ENCODE data around the gene USP40. TPM values are rescaled to one million over a fixed set of nuclear protein-coding genes. Genes with fewer than 3 reads are reported as not detected.

USP40 gene
- total RNA-seq, 1 experiment from 2014 or later = 10.3 TPM

- TF ChIP-seq CDX4 (CRISPR knock-in tag; IDR thresholded peaks at IDR 0.05; ENCODE audit: borderline replicate concordance) = no peak
- TF ChIP-seq, protein P1, sequence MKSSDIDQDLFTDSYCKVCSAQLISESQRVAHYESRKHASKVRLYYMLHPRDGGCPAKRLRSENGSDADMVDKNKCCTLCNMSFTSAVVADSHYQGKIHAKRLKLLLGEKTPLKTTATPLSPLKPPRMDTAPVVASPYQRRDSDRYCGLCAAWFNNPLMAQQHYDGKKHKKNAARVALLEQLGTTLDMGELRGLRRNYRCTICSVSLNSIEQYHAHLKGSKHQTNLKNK (CRISPR knock-in tag; IDR thresholded peaks at IDR 0.05) = no peak
- TF ChIP-seq NFYB (CRISPR knock-in tag; conservative IDR thresholded peaks at IDR 0.05; ENCODE audit: low read depth) = no peak
- no peak for TF ChIP-seq MXD4 (CRISPR knock-in tag; IDR thresholded peaks at IDR 0.05; ENCODE audit: borderline replicate concordance)
- TF ChIP-seq TCF7 (CRISPR knock-in tag; IDR thresholded peaks at IDR 0.05; ENCODE audit: low read depth) = no peak
- TF ChIP-seq NFATC4 (CRISPR knock-in tag; IDR thresholded peaks at IDR 0.05) = no peak
- TF ChIP-seq FOXP1 (CRISPR knock-in tag; IDR thresholded peaks at IDR 0.05; ENCODE audit: borderline replicate concordance) = no peak
These were observed 111.1 kb downstream of the USP40 start (continued) for GRCh38 chr2:233455491-233455890.

GRCh38 chr2:233455006-233455405, 111.6 kb downstream of the USP40 start:
- CTCF ChIA-PET = no interaction called here
- H3K27me3 Mint-ChIP-seq (ENCODE audit: low read depth) = no peaks in the 10 kb centered on the region
- no peaks in the 10 kb centered on the region for H3K4me1 Mint-ChIP-seq
- POLR2A ChIA-PET = no interaction called here
- no peaks in the 10 kb centered on the region for H3K9me3 Mint-ChIP-seq
- DNase-seq (ENCODE audit: low spot score) (no peak), ATAC-seq (no peak)
- peaks cover 36% of the 10 kb centered on the region for H3K36me3 Mint-ChIP-seq
- TF ChIP-seq, protein P2, sequence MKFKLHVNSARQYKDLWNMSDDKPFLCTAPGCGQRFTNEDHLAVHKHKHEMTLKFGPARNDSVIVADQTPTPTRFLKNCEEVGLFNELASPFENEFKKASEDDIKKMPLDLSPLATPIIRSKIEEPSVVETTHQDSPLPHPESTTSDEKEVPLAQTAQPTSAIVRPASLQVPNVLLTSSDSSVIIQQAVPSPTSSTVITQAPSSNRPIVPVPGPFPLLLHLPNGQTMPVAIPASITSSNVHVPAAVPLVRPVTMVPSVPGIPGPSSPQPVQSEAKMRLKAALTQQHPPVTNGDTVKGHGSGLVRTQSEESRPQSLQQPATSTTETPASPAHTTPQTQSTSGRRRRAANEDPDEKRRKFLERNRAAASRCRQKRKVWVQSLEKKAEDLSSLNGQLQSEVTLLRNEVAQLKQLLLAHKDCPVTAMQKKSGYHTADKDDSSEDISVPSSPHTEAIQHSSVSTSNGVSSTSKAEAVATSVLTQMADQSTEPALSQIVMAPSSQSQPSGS (CRISPR knock-in tag; IDR thresholded peaks at IDR 0.05; ENCODE audit: borderline replicate concordance, low read depth) = no peak
- TF ChIP-seq NR2C2 (CRISPR knock-in tag; IDR thresholded peaks at IDR 0.05) (no peak), MXD4 (CRISPR knock-in tag; IDR thresholded peaks at IDR 0.05; ENCODE audit: borderline replicate concordance) (no peak)
- TF ChIP-seq, protein P3, sequence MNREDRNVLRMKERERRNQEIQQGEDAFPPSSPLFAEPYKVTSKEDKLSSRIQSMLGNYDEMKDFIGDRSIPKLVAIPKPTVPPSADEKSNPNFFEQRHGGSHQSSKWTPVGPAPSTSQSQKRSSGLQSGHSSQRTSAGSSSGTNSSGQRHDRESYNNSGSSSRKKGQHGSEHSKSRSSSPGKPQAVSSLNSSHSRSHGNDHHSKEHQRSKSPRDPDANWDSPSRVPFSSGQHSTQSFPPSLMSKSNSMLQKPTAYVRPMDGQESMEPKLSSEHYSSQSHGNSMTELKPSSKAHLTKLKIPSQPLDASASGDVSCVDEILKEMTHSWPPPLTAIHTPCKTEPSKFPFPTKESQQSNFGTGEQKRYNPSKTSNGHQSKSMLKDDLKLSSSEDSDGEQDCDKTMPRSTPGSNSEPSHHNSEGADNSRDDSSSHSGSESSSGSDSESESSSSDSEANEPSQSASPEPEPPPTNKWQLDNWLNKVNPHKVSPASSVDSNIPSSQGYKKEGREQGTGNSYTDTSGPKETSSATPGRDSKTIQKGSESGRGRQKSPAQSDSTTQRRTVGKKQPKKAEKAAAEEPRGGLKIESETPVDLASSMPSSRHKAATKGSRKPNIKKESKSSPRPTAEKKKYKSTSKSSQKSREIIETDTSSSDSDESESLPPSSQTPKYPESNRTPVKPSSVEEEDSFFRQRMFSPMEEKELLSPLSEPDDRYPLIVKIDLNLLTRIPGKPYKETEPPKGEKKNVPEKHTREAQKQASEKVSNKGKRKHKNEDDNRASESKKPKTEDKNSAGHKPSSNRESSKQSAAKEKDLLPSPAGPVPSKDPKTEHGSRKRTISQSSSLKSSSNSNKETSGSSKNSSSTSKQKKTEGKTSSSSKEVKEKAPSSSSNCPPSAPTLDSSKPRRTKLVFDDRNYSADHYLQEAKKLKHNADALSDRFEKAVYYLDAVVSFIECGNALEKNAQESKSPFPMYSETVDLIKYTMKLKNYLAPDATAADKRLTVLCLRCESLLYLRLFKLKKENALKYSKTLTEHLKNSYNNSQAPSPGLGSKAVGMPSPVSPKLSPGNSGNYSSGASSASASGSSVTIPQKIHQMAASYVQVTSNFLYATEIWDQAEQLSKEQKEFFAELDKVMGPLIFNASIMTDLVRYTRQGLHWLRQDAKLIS (CRISPR knock-in tag; IDR thresholded peaks at IDR 0.05; ENCODE audit: borderline replicate concordance) = no peak
- H3K4me3 Mint-ChIP-seq = no peak overlapping the region
- H3K27ac Mint-ChIP-seq = no peak overlapping the region

DNA sequence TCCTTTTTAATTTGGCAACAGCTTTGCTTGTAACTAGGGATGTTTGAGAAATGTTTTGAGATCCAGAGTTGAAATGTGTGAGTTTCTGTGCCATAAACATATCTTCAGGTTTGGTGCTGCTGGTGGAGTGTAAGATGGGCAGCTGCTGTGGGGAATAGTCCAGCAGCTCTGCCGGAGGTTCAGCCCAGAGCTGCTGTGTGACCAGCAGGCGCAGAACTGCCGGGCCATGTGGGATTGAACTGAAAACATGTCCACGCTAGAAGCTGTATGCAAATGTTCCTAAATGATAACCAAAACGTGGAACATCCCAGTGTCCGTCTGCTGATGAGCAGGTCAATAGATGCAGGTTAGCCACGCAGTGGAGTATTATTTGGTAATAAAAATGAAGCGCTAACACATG, 112.7 kb downstream of the USP40 start:
- no peaks in the 10 kb centered on the region for H3K9me3 Mint-ChIP-seq
- H3K4me1 Mint-ChIP-seq = peaks cover 2% of the 10 kb centered on the region
- H3K27ac Mint-ChIP-seq = no peak overlapping the region
- H3K27me3 Mint-ChIP-seq (ENCODE audit: low read depth) = no peaks in the 10 kb centered on the region
- ChIA-PET CTCF (interaction anchor here (1.6 kb wide), 1 partner anchor 10 kb away, joined by 5 read pairs; no protein-coding TSS in a partner anchor), POLR2A (no interaction called here)
- DNase-seq (ENCODE audit: low spot score) (no peak), ATAC-seq (no peak)
- no peak overlapping the region for H3K4me3 Mint-ChIP-seq
- peaks cover 39% of the 10 kb centered on the region for H3K36me3 Mint-ChIP-seq
- TF ChIP-seq NR1H2 (CRISPR knock-in tag; IDR thresholded peaks at IDR 0.05) = no peak
- TF ChIP-seq, protein P4, sequence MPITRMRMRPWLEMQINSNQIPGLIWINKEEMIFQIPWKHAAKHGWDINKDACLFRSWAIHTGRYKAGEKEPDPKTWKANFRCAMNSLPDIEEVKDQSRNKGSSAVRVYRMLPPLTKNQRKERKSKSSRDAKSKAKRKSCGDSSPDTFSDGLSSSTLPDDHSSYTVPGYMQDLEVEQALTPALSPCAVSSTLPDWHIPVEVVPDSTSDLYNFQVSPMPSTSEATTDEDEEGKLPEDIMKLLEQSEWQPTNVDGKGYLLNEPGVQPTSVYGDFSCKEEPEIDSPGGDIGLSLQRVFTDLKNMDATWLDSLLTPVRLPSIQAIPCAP (CRISPR knock-in tag; IDR thresholded peaks at IDR 0.05) = no peak
- TF ChIP-seq STAT6 (CRISPR knock-in tag; conservative IDR thresholded peaks at IDR 0.05; ENCODE audit: low read depth) = no peak
- no peak for TF ChIP-seq GRHL2 (CRISPR knock-in tag; IDR thresholded peaks at IDR 0.05; ENCODE audit: insufficient replicate concordance, severe bottlenecking)
- no peak for TF ChIP-seq ZNF317 (CRISPR knock-in tag; IDR thresholded peaks at IDR 0.05; ENCODE audit: borderline replicate concordance, low read depth)
- no peak for TF ChIP-seq TCF7 (CRISPR knock-in tag; IDR thresholded peaks at IDR 0.05; ENCODE audit: low read depth)
- no peak for TF ChIP-seq RELA (CRISPR knock-in tag; IDR thresholded peaks at IDR 0.05; ENCODE audit: borderline replicate concordance)
- no peak for TF ChIP-seq TEAD4 (CRISPR knock-in tag; IDR thresholded peaks at IDR 0.05)
- TF ChIP-seq SOX15 (CRISPR knock-in tag; IDR thresholded peaks at IDR 0.05) = no peak
- TF ChIP-seq, protein P5, sequence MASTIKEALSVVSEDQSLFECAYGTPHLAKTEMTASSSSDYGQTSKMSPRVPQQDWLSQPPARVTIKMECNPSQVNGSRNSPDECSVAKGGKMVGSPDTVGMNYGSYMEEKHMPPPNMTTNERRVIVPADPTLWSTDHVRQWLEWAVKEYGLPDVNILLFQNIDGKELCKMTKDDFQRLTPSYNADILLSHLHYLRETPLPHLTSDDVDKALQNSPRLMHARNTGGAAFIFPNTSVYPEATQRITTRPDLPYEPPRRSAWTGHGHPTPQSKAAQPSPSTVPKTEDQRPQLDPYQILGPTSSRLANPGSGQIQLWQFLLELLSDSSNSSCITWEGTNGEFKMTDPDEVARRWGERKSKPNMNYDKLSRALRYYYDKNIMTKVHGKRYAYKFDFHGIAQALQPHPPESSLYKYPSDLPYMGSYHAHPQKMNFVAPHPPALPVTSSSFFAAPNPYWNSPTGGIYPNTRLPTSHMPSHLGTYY (CRISPR knock-in tag; IDR thresholded peaks at IDR 0.05) = no peak
- TF ChIP-seq ATF6 (CRISPR knock-in tag; IDR thresholded peaks at IDR 0.05) = no peak
